Ishikawa (cell line): ENCODE results near the gene ABCA1.

Source experiments
- CEBPB ChIP-seq: IDR thresholded peaks from 2 replicates; pipeline ENCODE4 v1.6.1; 2012
- CREB1 ChIP-seq: IDR thresholded peaks from 2 replicates; pipeline ENCODE4 v1.6.1; 2012; ENCODE audit warnings: low read depth
- EGR1 ChIP-seq: IDR thresholded peaks from 2 replicates; pipeline ENCODE4 v1.6.1; 2012
- EP300 ChIP-seq: IDR thresholded peaks from 2 replicates; pipeline ENCODE4 v1.6.1; 2012; ENCODE audit warnings: borderline replicate concordance
- FOXM1 ChIP-seq: IDR thresholded peaks from 2 replicates; pipeline ENCODE4 v1.6.1; 2012; ENCODE audit warnings: low read depth, borderline replicate concordance
- MAX ChIP-seq: IDR thresholded peaks from 2 replicates; pipeline ENCODE4 v1.6.1; 2012
- NFIC ChIP-seq: IDR thresholded peaks from 2 replicates; pipeline ENCODE4 v1.6.1; 2012
- RAD21 ChIP-seq: IDR thresholded peaks from 2 replicates; pipeline ENCODE4 v1.6.1; 2012; ENCODE audit warnings: low read depth
- REST ChIP-seq: IDR thresholded peaks from 2 replicates; pipeline ENCODE4 v1.6.1; 2012; ENCODE audit warnings: low read depth, mild to moderate bottlenecking
- TAF1 ChIP-seq: IDR thresholded peaks from 2 replicates; pipeline ENCODE4 v1.6.1; 2012; ENCODE audit warnings: low read depth, mild to moderate bottlenecking
- TCF12 ChIP-seq: IDR thresholded peaks from 2 replicates; pipeline ENCODE4 v1.6.1; 2012; ENCODE audit warnings: low read depth
- TEAD4 ChIP-seq: IDR thresholded peaks from 2 replicates; pipeline ENCODE4 v1.6.1; 2012
- USF1 ChIP-seq: IDR thresholded peaks from 2 replicates; pipeline ENCODE4 v1.6.1; 2012
- YY1 ChIP-seq: IDR thresholded peaks from 2 replicates; pipeline ENCODE4 v1.6.1; 2012; ENCODE audit warnings: low read depth
- ZBTB7A ChIP-seq: IDR thresholded peaks from 2 replicates; pipeline ENCODE4 v1.6.1; 2012; ENCODE audit warnings: low read depth

ABCA1 gene

GRCh38 chr9:104798209-104798995, 129.6 kb downstream of the ABCA1 start:
- TF ChIP-seq CREB1 (no peak), TCF12 (no peak), USF1 (no peak), TAF1 (no peak), EP300 (no peak), REST (no peak), RAD21 (no peak), CEBPB (no peak), EGR1 (no peak), ZBTB7A (no peak), FOXM1 (no peak)

GRCh38 chr9:104795857-104796256, 132.1 kb downstream of the ABCA1 start:
- TF ChIP-seq MAX = no peak
- no peak for TF ChIP-seq YY1
- TF ChIP-seq CREB1 = no peak
- no peak for TF ChIP-seq TAF1
- no peak for TF ChIP-seq REST
- TF ChIP-seq TEAD4 = no peak
- no peak for TF ChIP-seq FOXM1
- no peak for TF ChIP-seq ZBTB7A
- TF ChIP-seq EGR1 = no peak
- TF ChIP-seq NFIC = no peak
- no peak for TF ChIP-seq CEBPB
- TF ChIP-seq TCF12 = no peak
- TF ChIP-seq RAD21 = no peak
- TF ChIP-seq EP300 = no peak
- TF ChIP-seq USF1 = no peak

- TF ChIP-seq RAD21 = no peak
- no peak for TF ChIP-seq EP300
- TF ChIP-seq USF1 = no peak
- no peak for TF ChIP-seq MAX
- TF ChIP-seq TCF12 = no peak
- TF ChIP-seq FOXM1 = no peak
- TF ChIP-seq NFIC = no peak
- no peak for TF ChIP-seq EGR1
- TF ChIP-seq REST = no peak
These were observed 132.9 kb downstream of the ABCA1 start for GRCh38 chr9:104795082-104795481.

GRCh38 chr9:104794070-104794469, 133.9 kb downstream of the ABCA1 start:
- no peak for TF ChIP-seq MAX
- no peak for TF ChIP-seq EP300
- TF ChIP-seq FOXM1 = no peak
- TF ChIP-seq YY1 = no peak
- no peak for TF ChIP-seq NFIC
- TF ChIP-seq TEAD4 = no peak
- TF ChIP-seq CREB1 = no peak
- TF ChIP-seq USF1 = no peak
- no peak for TF ChIP-seq RAD21
- no peak for TF ChIP-seq REST
- TF ChIP-seq CEBPB = no peak
- no peak for TF ChIP-seq TCF12
